ENCODE measurements around the gene ADORA2B. TPM values are rescaled to one million over a fixed set of nuclear protein-coding genes. Genes with fewer than 3 reads are reported as not detected.
A peak's percentile ranks its signal among the peaks of the same experiment; 100 is the strongest.

The ADORA2B gene
- total and polyA plus RNA-seq, 8 donors: 0.27 to 2.7 (median 0.96) TPM

DNA sequence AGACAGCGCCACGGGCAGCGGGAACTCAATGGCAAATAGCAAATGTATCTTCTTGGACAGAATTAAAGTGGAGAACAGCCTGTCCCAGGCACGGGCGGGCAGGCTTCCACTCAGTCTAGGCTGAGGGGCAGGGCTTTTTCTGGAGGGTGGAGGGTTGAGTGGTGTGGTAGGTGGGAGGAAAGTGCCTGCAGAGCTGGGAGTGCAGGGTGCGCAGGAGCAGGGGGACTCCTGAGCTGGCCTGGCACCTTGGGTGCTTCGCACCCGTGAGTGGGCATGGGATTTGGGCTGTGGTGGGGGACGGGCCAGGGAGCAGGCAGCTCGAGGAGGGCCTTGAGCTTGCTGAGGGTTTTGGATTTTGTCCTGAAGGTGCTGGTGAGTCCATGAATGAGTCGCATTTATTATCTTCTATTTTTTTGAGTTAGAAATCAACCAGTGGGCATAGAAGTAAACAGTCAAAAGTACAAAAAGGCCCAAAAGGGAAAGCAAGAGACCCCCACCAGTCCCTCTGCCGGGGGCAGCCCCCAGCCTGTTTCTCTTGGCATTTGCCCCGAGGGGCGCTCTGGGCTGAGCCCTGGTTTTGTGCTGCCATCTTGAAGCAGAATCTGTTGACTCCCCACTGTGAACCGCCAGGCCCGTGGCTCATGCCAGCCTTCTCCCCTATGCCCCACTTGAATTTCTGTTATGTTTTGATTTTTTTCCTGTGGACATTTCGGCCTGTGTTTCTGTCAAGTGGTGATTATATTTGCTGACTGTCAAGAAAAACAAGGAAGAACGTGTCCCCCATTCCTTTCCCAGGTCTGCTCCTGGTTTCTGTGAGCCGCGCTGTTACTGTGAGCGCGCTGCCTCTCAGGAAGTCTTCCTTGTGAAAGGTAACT is 8.2 kb downstream of the ADORA2B start:
- ATAC-seq: no peak
- Histone ChIP-seq H3K36me3 (no peaks in the 10 kb centered on the region), H3K27me3 (no peaks in the 10 kb centered on the region), H3K27ac (no peak overlapping the region), H3K4me1 (no peaks in the 10 kb centered on the region), H3K4me3 (no peak overlapping the region), H3K9me3 (no peaks in the 10 kb centered on the region)
- TF ChIP-seq, protein P1, sequence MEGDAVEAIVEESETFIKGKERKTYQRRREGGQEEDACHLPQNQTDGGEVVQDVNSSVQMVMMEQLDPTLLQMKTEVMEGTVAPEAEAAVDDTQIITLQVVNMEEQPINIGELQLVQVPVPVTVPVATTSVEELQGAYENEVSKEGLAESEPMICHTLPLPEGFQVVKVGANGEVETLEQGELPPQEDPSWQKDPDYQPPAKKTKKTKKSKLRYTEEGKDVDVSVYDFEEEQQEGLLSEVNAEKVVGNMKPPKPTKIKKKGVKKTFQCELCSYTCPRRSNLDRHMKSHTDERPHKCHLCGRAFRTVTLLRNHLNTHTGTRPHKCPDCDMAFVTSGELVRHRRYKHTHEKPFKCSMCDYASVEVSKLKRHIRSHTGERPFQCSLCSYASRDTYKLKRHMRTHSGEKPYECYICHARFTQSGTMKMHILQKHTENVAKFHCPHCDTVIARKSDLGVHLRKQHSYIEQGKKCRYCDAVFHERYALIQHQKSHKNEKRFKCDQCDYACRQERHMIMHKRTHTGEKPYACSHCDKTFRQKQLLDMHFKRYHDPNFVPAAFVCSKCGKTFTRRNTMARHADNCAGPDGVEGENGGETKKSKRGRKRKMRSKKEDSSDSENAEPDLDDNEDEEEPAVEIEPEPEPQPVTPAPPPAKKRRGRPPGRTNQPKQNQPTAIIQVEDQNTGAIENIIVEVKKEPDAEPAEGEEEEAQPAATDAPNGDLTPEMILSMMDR (IDR thresholded peaks at IDR 0.05): no peak
- FAIRE-seq: no peak
- WGBS, 2 donors: 77% methylated on average over 22 of the region's 22 CpGs
- intact Hi-C loops (cut with DNase I): no loop called here
- no peak for DNase-seq

DNA sequence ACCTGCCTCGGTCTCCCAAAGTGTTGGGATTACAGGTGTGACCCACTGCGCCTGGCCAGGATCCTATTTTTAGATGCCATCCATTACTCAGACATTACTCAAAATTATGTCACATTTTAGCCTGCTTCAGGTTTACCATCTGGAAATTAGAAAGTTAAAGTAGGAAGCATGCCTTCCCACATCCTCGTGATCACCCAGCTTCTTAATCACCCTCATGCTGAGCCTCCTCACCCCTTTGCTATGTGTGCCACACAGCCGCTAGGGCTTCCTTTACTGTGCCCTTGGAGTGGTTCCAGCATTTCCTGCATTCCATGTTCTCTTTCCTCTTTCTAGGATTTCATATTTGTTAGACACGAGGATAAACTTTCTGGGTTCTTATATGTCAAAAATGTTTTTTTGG is 9.3 kb downstream of the ADORA2B start:
- no peak overlapping the region for H3K27ac ChIP-seq
- H3K9me3 ChIP-seq: no peaks in the 10 kb centered on the region
- ATAC-seq (no peak), DNase-seq (no peak), FAIRE-seq (no peak)
- intact Hi-C loops (cut with DNase I): no loop called here
- H3K4me1 ChIP-seq: no peaks in the 10 kb centered on the region
- no peaks in the 10 kb centered on the region for H3K27me3 ChIP-seq
- H3K4me3 ChIP-seq: no peak overlapping the region
- no peaks in the 10 kb centered on the region for H3K36me3 ChIP-seq
- 64 to 71% methylated on average over 5 of the region's 5 CpGs for WGBS, 2 donors
- TF ChIP-seq, protein P1 (IDR thresholded peaks at IDR 0.05): no peak

DNA sequence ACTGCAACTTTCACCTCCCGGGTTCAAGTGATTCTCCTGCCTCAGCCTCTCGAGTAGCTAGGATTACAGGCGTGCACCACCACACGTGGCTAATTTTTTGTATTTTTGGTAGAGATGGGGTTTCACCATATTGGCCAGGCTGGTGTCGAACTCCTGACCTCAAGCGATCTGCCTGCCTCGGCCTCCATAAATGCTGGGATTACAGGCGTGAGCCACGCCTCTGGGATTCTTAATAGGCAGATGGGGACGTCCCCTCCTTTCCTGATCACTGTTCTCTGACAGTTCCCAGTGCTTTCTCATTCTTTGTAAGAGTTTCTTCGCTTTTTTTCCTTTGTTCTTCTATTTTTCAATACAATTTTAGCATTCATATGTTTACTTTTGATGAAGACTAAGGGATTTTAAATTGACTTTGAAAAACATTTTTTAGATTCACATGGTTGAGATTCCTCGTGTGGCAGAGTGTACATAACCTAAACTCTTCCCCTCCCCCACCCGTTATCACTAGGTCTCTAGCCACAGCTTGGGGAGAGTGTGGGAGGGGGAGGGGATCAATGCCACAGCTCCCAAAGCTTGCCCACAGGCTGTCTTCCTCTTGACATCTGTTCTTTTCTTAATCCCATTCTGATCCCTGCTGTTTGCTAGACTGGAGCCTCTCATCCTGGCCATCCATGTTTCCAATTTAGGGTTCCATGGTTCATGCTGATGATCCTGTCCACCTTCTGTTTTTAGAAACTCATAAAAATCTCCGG is 11.0 kb downstream of the ADORA2B start:
- FAIRE-seq: no peak
- no peak for DNase-seq
- ATAC-seq: no peak
- Histone ChIP-seq H3K4me3 (no peak overlapping the region), H3K36me3 (no peaks in the 10 kb centered on the region), H3K9me3 (no peaks in the 10 kb centered on the region), H3K27me3 (no peaks in the 10 kb centered on the region), H3K27ac (no peak overlapping the region), H3K4me1 (no peaks in the 10 kb centered on the region)
- intact Hi-C loops (cut with DNase I): no loop called here
- TF ChIP-seq, protein P1 (IDR thresholded peaks at IDR 0.05): no peak
- WGBS, 2 donors: 75 to 84% methylated on average over 14 of the region's 14 CpGs

DNA sequence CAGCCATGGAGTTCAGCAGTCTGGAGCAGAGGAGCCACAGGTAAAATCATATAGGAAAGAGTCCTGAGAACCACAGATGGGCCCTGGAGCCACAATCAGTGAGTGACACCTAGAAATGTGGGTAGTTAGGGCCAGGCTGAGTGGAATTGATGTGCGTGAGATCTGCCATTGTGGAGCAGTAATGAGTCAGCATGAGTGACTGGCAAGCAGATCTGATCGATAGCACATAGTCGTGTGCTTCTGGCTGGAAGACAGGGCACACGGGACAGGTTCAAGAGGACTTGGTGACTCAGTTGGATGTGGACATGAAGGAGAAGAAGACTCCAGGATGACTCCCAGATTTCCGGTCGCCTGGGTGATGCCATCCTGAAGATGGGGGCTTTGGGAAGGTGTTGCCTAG is 12.3 kb downstream of the ADORA2B start:
- TF ChIP-seq, protein P1 (IDR thresholded peaks at IDR 0.05): no peak
- H3K27ac ChIP-seq: no peak overlapping the region
- H3K4me1 ChIP-seq: no peaks in the 10 kb centered on the region
- H3K36me3 ChIP-seq: no peaks in the 10 kb centered on the region
- no peaks in the 10 kb centered on the region for H3K27me3 ChIP-seq
- WGBS, 2 donors: 66 to 72% methylated on average over 6 of the region's 6 CpGs
- no peak overlapping the region for H3K4me3 ChIP-seq
- intact Hi-C loops (cut with DNase I): no loop called here
- DNase-seq (no peak), ATAC-seq (peak in 1 of 4 donors; percentile 37), FAIRE-seq (no peak)
- H3K9me3 ChIP-seq: no peaks in the 10 kb centered on the region

Data from pancreas (tissue), 10 donors.